Activated T-helper 1 cell treated with Interleukin-2 at 50 U/mL for 16 hours (primary cell): ENCODE results near the gene COASY.

Experiments
- DNase-seq: peaks from one replicate; pipeline ENCODE4 v3.0.0-alpha.2; 2020; ENCODE audit warnings: low read depth

Gene COASY

DNA sequence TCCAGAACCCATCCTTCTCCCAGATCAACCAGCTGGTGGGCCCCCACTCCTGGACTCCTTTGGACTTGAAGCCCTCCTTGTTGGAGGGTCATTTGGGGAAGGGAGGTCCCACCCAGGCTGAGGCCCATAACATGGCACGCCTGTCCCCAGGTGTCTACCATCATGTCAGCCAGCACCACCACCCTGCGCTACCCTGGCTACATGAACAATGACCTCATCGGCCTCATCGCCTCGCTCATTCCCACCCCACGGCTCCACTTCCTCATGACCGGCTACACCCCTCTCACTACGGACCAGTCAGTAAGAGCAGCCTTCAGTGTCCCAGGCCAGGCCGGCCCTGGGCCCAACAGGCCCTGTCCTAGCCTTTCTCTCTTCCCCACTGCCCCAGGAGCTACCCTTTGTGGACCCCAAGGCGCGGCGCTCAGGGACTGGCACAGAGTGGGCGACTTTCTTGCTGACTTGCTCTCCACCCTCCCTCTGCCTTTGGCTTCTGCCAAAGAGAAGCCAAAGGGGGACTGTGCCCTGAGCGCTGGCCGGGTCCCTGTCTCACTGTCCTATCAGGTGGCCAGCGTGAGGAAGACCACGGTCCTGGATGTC, 51.8 kb downstream of the COASY start:
- DNase-seq, result no peak
